MG63 (cell line): Measurements from ENCODE around the gene SUFU. TPM values are rescaled to one million over a fixed set of nuclear protein-coding genes. Genes with fewer than 3 reads are reported as not detected.

ENCODE experiments used
- DNase-seq: peaks from one replicate; pipeline ENCODE4 v3.0.0-alpha.2; 2020
- H3K27me3 ChIP-seq: fragments of 250-450 bp; sonication (Bioruptor Pico); 2 replicates; pipeline ENCODE4 v1.5.1; 2020; ENCODE audit warnings: mild to moderate bottlenecking, moderate library complexity
- H3K36me3 ChIP-seq: fragments of 250-450 bp; sonication (Bioruptor Pico); 2 replicates; pipeline ENCODE4 v1.5.1; 2020; ENCODE audit warnings: mild to moderate bottlenecking, moderate library complexity
- H3K4me3 ChIP-seq: fragments of 250-450 bp; sonication (Bioruptor Pico); 2 replicates; pipeline ENCODE4 v1.5.1; 2020; ENCODE audit warnings: mild to moderate bottlenecking, moderate library complexity
- H3K9me3 ChIP-seq: fragments of 250-450 bp; sonication (Bioruptor Pico); 2 replicates; pipeline ENCODE4 v1.5.1; 2020; ENCODE audit warnings: mild to moderate bottlenecking, moderate library complexity
- total RNA-seq: library from RNA; depleted of rRNA; stranded (reverse); fragments of >200 nt; shearing (Covaris generic); gene quantifications from 2 replicates; pipeline ENCODE4 v1.2.3, GENCODE V29; 2014; ENCODE audit warnings: low replicate concordance

SUFU gene
- total RNA-seq, 1 experiment from 2014 or later = 2.0 TPM

- Histone ChIP-seq H3K9me3 (no peaks in the 10 kb centered on the region), H3K36me3 (no peaks in the 10 kb centered on the region), H3K27me3 (no peaks in the 10 kb centered on the region), H3K4me3 (no peak overlapping the region)
- no peak for DNase-seq
Observed at GRCh38 chr10:102670871-102671434, 167.2 kb downstream of the SUFU start.

- no peak overlapping the region for H3K4me3 ChIP-seq
Observed at GRCh38 chr10:102673236-102673818, 169.6 kb downstream of the SUFU start.

GRCh38 chr10:102673819-102674511 is 170.2 kb downstream of the SUFU start:
- H3K9me3 ChIP-seq = no peaks in the 10 kb centered on the region
- H3K36me3 ChIP-seq = no peaks in the 10 kb centered on the region
- no peak overlapping the region for H3K4me3 ChIP-seq
- H3K27me3 ChIP-seq = no peaks in the 10 kb centered on the region
- no peak for DNase-seq

More at GRCh38 chr10:102673236-102673818, 169.6 kb downstream of the SUFU start:
- Histone ChIP-seq H3K27me3 (no peaks in the 10 kb centered on the region), H3K9me3 (no peaks in the 10 kb centered on the region), H3K36me3 (no peaks in the 10 kb centered on the region)
- no peak for DNase-seq

- no peak for DNase-seq
Observed at GRCh38 chr10:102674566-102674965, 170.8 kb downstream of the SUFU start.

GRCh38 chr10:102675011-102675665 is 171.4 kb downstream of the SUFU start:
- no peaks in the 10 kb centered on the region for H3K9me3 ChIP-seq
- H3K27me3 ChIP-seq = no peaks in the 10 kb centered on the region
- no peaks in the 10 kb centered on the region for H3K36me3 ChIP-seq
- no peak overlapping the region for H3K4me3 ChIP-seq
- no peak for DNase-seq

More at GRCh38 chr10:102674566-102674965, 170.8 kb downstream of the SUFU start:
- no peaks in the 10 kb centered on the region for H3K36me3 ChIP-seq
- H3K4me3 ChIP-seq = no peak overlapping the region
- no peaks in the 10 kb centered on the region for H3K27me3 ChIP-seq
- no peaks in the 10 kb centered on the region for H3K9me3 ChIP-seq

- Histone ChIP-seq H3K9me3 (no peaks in the 10 kb centered on the region), H3K27me3 (no peaks in the 10 kb centered on the region), H3K36me3 (no peaks in the 10 kb centered on the region), H3K4me3 (no peak overlapping the region)
- no peak for DNase-seq
Observed at GRCh38 chr10:102675666-102676533, 172.1 kb downstream of the SUFU start.

- DNase-seq = no peak
- H3K36me3 ChIP-seq = peaks cover under 1% of the 10 kb centered on the region; the same call in 1 of the 2 replicates
- H3K9me3 ChIP-seq = no peaks in the 10 kb centered on the region
- no peak overlapping the region for H3K4me3 ChIP-seq
- H3K27me3 ChIP-seq = no peaks in the 10 kb centered on the region
Observed at GRCh38 chr10:102676534-102677315, 173.0 kb downstream of the SUFU start.

- no peak for DNase-seq
- Histone ChIP-seq H3K36me3 (peaks cover 2% of the 10 kb centered on the region; the same call in 1 of the 2 replicates), H3K27me3 (no peaks in the 10 kb centered on the region), H3K4me3 (no peak overlapping the region), H3K9me3 (no peaks in the 10 kb centered on the region)
Observed at GRCh38 chr10:102677331-102678067, 173.7 kb downstream of the SUFU start.

- no peaks in the 10 kb centered on the region for H3K9me3 ChIP-seq
- no peaks in the 10 kb centered on the region for H3K27me3 ChIP-seq
- peaks cover 2% of the 10 kb centered on the region; the same call in 1 of the 2 replicates for H3K36me3 ChIP-seq
- no peak overlapping the region for H3K4me3 ChIP-seq
- DNase-seq = no peak
Observed at GRCh38 chr10:102678068-102678400, 174.3 kb downstream of the SUFU start.

GRCh38 chr10:102678842-102679289 is 175.1 kb downstream of the SUFU start:
- peak; percentile 49 for DNase-seq
- Histone ChIP-seq H3K4me3 (no peak overlapping the region), H3K9me3 (no peaks in the 10 kb centered on the region), H3K27me3 (no peaks in the 10 kb centered on the region), H3K36me3 (peaks cover 2% of the 10 kb centered on the region; the same call in 1 of the 2 replicates)

- H3K4me3 ChIP-seq = no peak overlapping the region
- no peak for DNase-seq
- no peaks in the 10 kb centered on the region for H3K27me3 ChIP-seq
- H3K9me3 ChIP-seq = no peaks in the 10 kb centered on the region
- H3K36me3 ChIP-seq = peaks cover 2% of the 10 kb centered on the region; the same call in 1 of the 2 replicates
Observed at GRCh38 chr10:102679596-102679995, 175.8 kb downstream of the SUFU start.

GRCh38 chr10:102681696-102682095 is 177.9 kb downstream of the SUFU start:
- Histone ChIP-seq H3K9me3 (no peaks in the 10 kb centered on the region), H3K4me3 (no peak overlapping the region), H3K36me3 (peaks cover 4% of the 10 kb centered on the region; the same call in 1 of the 2 replicates), H3K27me3 (no peaks in the 10 kb centered on the region)
- DNase-seq = no peak

GRCh38 chr10:102682416-102682815 is 178.6 kb downstream of the SUFU start:
- Histone ChIP-seq H3K27me3 (no peaks in the 10 kb centered on the region), H3K4me3 (no peak overlapping the region), H3K36me3 (peaks cover 4% of the 10 kb centered on the region; the same call in 1 of the 2 replicates), H3K9me3 (no peaks in the 10 kb centered on the region)
- no peak for DNase-seq

- H3K36me3 ChIP-seq = peaks cover 4% of the 10 kb centered on the region; the same call in 1 of the 2 replicates
- no peaks in the 10 kb centered on the region for H3K9me3 ChIP-seq
- H3K27me3 ChIP-seq = no peaks in the 10 kb centered on the region
- DNase-seq = no peak
- no peak overlapping the region for H3K4me3 ChIP-seq
Observed at GRCh38 chr10:102682981-102683380, 179.2 kb downstream of the SUFU start.
